HG03520 (cell line): ENCODE data around the gene ABI3BP.
"Not testable (repeated sequence)": the region's sequence is repeated elsewhere in the genome, so short reads cannot be mapped to it uniquely, and the experiment has no call there.

Experiments used
- ATAC-seq: cut with Tn5 transposase; IDR thresholded peaks from one replicate; pipeline ENCODE4 v1.9.1; 2021; ENCODE audit warnings: mild to moderate bottlenecking, moderate library complexity; ENCODE audit not compliant: unreplicated experiment

ABI3BP gene

GRCh38 chr3:100993309-100993708 is at the start of gene ABI3BP:
Gene ABI3BP, minus strand, starts transcription at chr3:100993421. Its CDS starts 37 bp downstream, at chr3:100993384.
- ATAC-seq: no peak

GRCh38 chr3:101039285-101039684 is 46.1 kb upstream of the ABI3BP start:
- ATAC-seq: no peak

GRCh38 chr3:101038880-101039279 is 45.7 kb upstream of the ABI3BP start:
- ATAC-seq: no peak

GRCh38 chr3:101038393-101038792 is 45.2 kb upstream of the ABI3BP start:
- no peak for ATAC-seq

GRCh38 chr3:101037613-101038012 is 44.4 kb upstream of the ABI3BP start:
- no peak for ATAC-seq

- ATAC-seq: no peak
Measured at GRCh38 chr3:101036676-101037075, 43.5 kb upstream of the ABI3BP start.

- ATAC-seq: no peak
Measured at GRCh38 chr3:101036213-101036618, 43.0 kb upstream of the ABI3BP start.

GRCh38 chr3:101027286-101027685 is 34.1 kb upstream of the ABI3BP start:
- ATAC-seq: no peak

GRCh38 chr3:101026881-101027280 is 33.7 kb upstream of the ABI3BP start:
- ATAC-seq: no peak

GRCh38 chr3:101026244-101026643 is 33.0 kb upstream of the ABI3BP start:
- no peak for ATAC-seq

- ATAC-seq: no peak
Measured at GRCh38 chr3:101020351-101021015, 27.3 kb upstream of the ABI3BP start.

- no peak for ATAC-seq
Measured at GRCh38 chr3:101017017-101017416, 23.8 kb upstream of the ABI3BP start.

- not testable (repeated sequence) for ATAC-seq
Measured at GRCh38 chr3:101012312-101012711, 19.1 kb upstream of the ABI3BP start.

- no peak for ATAC-seq
Measured at GRCh38 chr3:101011136-101011535, 17.9 kb upstream of the ABI3BP start.

GRCh38 chr3:101010296-101010695 is 17.1 kb upstream of the ABI3BP start:
- no peak for ATAC-seq

GRCh38 chr3:101009386-101009785 is 16.2 kb upstream of the ABI3BP start:
- ATAC-seq: no peak

GRCh38 chr3:100999160-100999559 is 5.9 kb upstream of the ABI3BP start:
- no peak for ATAC-seq

- no peak for ATAC-seq
Measured at GRCh38 chr3:100994809-100995208, 1.6 kb upstream of the ABI3BP start.

- ATAC-seq: no peak
Measured at GRCh38 chr3:100994187-100994586, 966 bp upstream of the ABI3BP start.

GRCh38 chr3:100992231-100993012 is 799 bp downstream of the ABI3BP start:
- ATAC-seq: no peak

GRCh38 chr3:100988080-100988479 is 5.1 kb downstream of the ABI3BP start:
- ATAC-seq: no peak

GRCh38 chr3:100984308-100984707 is 8.9 kb downstream of the ABI3BP start:
- ATAC-seq: no peak
